Ovary (tissue), 9 donors: Measurements from ENCODE around the gene CGB7. TPM values are rescaled to one million over a fixed set of nuclear protein-coding genes. Genes with fewer than 3 reads are reported as not detected.
"Not testable (repeated sequence)": the region's sequence is repeated elsewhere in the genome, so short reads cannot be mapped to it uniquely, and the experiment has no call there.

ENCODE experiments used
- DNase-seq, 5 donors: peaks; one replicate each; pipeline ENCODE4 v3.0.0-alpha.2; 2019 to 2020
- H3K27ac ChIP-seq, 2 donors: fragments of 200-600 bp; one replicate each; pipeline versions ENCODE4 v1.5.1 to v1.8.0; 2019 to 2022
- H3K27me3 ChIP-seq: fragments of 200-600 bp; one replicate; pipeline ENCODE4 v1.8.0; 2022
- H3K36me3 ChIP-seq: fragments of 200-600 bp; sonication (generic); one replicate; pipeline ENCODE4 v1.5.1; 2019
- H3K4me1 ChIP-seq: one replicate; pipeline ENCODE4 v1.8.1; 2013; ENCODE audit warnings: mild to moderate bottlenecking, moderate library complexity; ENCODE audit not compliant: insufficient read depth
- H3K4me3 ChIP-seq: fragments of 200-600 bp; sonication (generic); one replicate; pipeline ENCODE4 v1.5.1; 2017
- H3K9me3 ChIP-seq, 2 donors: fragments of 200-600 bp in 1 of 2; sonication (generic) in 1 of 2; one replicate each; pipeline versions ENCODE4 v1.5.1 to v1.8.1; 2013 to 2019; ENCODE audit warnings: mild to moderate bottlenecking in 1 of 2, moderate library complexity in 1 of 2
- CTCF ChIP-seq, 3 donors: fragments of 450-650 bp in 2 of 3; fragments of 200-600 bp in 1 of 3; IDR thresholded peaks; one replicate each; pipeline versions ENCODE4 v1.5.1 to v1.8.0; 2016 to 2022; ENCODE audit warnings: antibody characterized with exemption in 3 of 3, mild to moderate bottlenecking in 1 of 3
- EP300 ChIP-seq: sonication (generic); formaldehyde crosslinking; IDR thresholded peaks from one replicate; pipeline ENCODE4 v1.6.1; 2017; ENCODE audit warnings: antibody characterized with exemption
- POLR2A ChIP-seq: fragments of 450-650 bp; IDR thresholded peaks from one replicate; pipeline ENCODE4 v1.6.1; 2017; ENCODE audit warnings: antibody characterized with exemption, mild to moderate bottlenecking, moderate library complexity
- WGBS, 3 donors: extraction: QIAGEN DNeasy Blood & Tissue Kit in 1 of 3; methylation state at CpG; one replicate each; pipeline versions ENCODE4 v1.1.5 to v1.1.7; 2013 to 2017; 5-methylcytosine and 5-hydroxymethylcytosine counted together
- intact Hi-C, 4 donors: fragments of 100-400 bp; cut with DNase I; formaldehyde crosslinking; loops; one replicate each; pipeline versions ENCODE4 v1.11.0 to v1.15.1; 2022 to 2023
- polyA plus RNA-seq, 2 donors: library from polyadenylated mRNA; stranded (reverse); fragments of 200-250 nt in 1 of 2; fragments of 350-450 nt in 1 of 2; fragmentation: Illumina TruSeq in 1 of 2; extraction: RNeasy Lipid Tissue Mini Kit (QIAGEN cat#74804) in 1 of 2; gene quantifications; one replicate each; pipeline ENCODE4 v1.2.3, GENCODE V29; 2013 to 2014
- total RNA-seq, 7 donors: library from RNA; depleted of rRNA in 2 of 7; stranded (reverse); fragments of >200 nt in 2 of 7; fragmentation: NEBNext Ultra II Directional in 3 of 7; extraction: Animal tissue kit (Norgen Biotek cat#: 25700) in 3 of 7; gene quantifications; one replicate each; pipeline versions ENCODE4 v1.1.0 to v1.2.4, GENCODE V29; 2016 to 2023
- donor health status: DM: no; HTN: no; CAD: no; lungs with moderate emphysema.
- donor health status: DM: no; HTN: no; CAD: no.
- donor health status: Bipolar disorder and iron deficiency.
- donor health status: DM: yes; HTN: yes; CAD: no.
- donor health status: DM: no; HTN: no; CAD: no.
- donor health status: DM: yes; HTN: yes; CAD: no.

The CGB7 gene
- total and polyA plus RNA-seq, 9 donors = 0.15 TPM; not detected in 8

- Histone ChIP-seq H3K4me3 (no peak overlapping the region), H3K27ac (no peak overlapping the region), H3K9me3 (no peaks in the 10 kb centered on the region), H3K27me3 (no peaks in the 10 kb centered on the region), H3K36me3 (no peaks in the 10 kb centered on the region), H3K4me1 (peaks cover 2% of the 10 kb centered on the region)
- no peak for TF ChIP-seq EP300
- TF ChIP-seq CTCF (IDR thresholded peaks at IDR 0.05) = no peak
- TF ChIP-seq POLR2A = no peak
- 29 to 46% (median 45%) methylated on average over 10 of the region's 10 CpGs for WGBS, 3 donors
- intact Hi-C loops = no loop called here
- DNase-seq = no peak
Measured at GRCh38 chr19:49058562-49058961, 1.0 kb upstream of the CGB7 start.

GRCh38 chr19:49056902-49057596 lies 500 bp downstream of the CGB7 start:
- DNase-seq = peak in 1 of 5 donors; percentile 47
- WGBS, 3 donors = 2 to 7% (median 3%) methylated on average over 19 to 34 of the region's 34 CpGs
- H3K4me1 ChIP-seq, H3K36me3 ChIP-seq, H3K27me3 ChIP-seq, intact Hi-C loops, H3K27ac ChIP-seq, H3K9me3 ChIP-seq: not testable (repeated sequence)
- H3K4me3 ChIP-seq = peak overlapping the region; percentile 33

- Histone ChIP-seq H3K4me3 (peak overlapping the region; percentile 33), H3K27me3 (no peaks in the 10 kb centered on the region), H3K9me3 (no peaks in the 10 kb centered on the region), H3K36me3 (no peaks in the 10 kb centered on the region), H3K27ac (no peak overlapping the region), H3K4me1 (peaks cover 2% of the 10 kb centered on the region)
- TF ChIP-seq EP300 = no peak
- no peak for TF ChIP-seq POLR2A
- peak in 1 of 3 donors; percentile 17 for TF ChIP-seq CTCF (IDR thresholded peaks at IDR 0.05)
- peak; percentile 23 to 65 (median 50) for DNase-seq
- 0% methylated on average over 54 to 63 of the region's 63 CpGs for WGBS, 3 donors
- intact Hi-C loops = no loop called here
Measured at GRCh38 chr19:49056101-49056901, 1.2 kb downstream of the CGB7 start.

- 71 to 78% (median 76%) methylated on average over 24 of the region's 24 CpGs for WGBS, 3 donors
- H3K36me3 ChIP-seq, DNase-seq, H3K4me1 ChIP-seq, intact Hi-C loops, H3K27me3 ChIP-seq, H3K27ac ChIP-seq, H3K4me3 ChIP-seq, H3K9me3 ChIP-seq: not testable (repeated sequence)
Measured at GRCh38 chr19:49050376-49051033, 7.0 kb downstream of the CGB7 start.

GRCh38 chr19:49049834-49050233 lies 7.7 kb downstream of the CGB7 start:
- H3K4me3 ChIP-seq, H3K27ac ChIP-seq, H3K27me3 ChIP-seq, DNase-seq, intact Hi-C loops, H3K36me3 ChIP-seq, H3K4me1 ChIP-seq, H3K9me3 ChIP-seq: not testable (repeated sequence)
- 69 to 83% (median 71%) methylated on average over 3 of the region's 4 CpGs for WGBS, 3 donors

GRCh38 chr19:49049011-49049410 lies 8.5 kb downstream of the CGB7 start, which contains the start of gene CGB8:
TSS of gene CGB8 (minus strand) at chr19:49049111. CDS start at chr19:49048739, 372 bp downstream.
- H3K9me3 ChIP-seq, H3K27me3 ChIP-seq, DNase-seq, intact Hi-C loops, H3K4me3 ChIP-seq, H3K27ac ChIP-seq, H3K36me3 ChIP-seq, H3K4me1 ChIP-seq: not testable (repeated sequence)
- WGBS, 3 donors = 59 to 72% (median 70%) methylated on average over 6 to 12 of the region's 12 CpGs

GRCh38 chr19:49043548-49043947 lies 14.0 kb downstream of the CGB7 start, which contains the start of gene CGB5:
TSS of gene CGB5 (plus strand) at chr19:49043848. CDS start at chr19:49044210, 362 bp downstream.
- H3K9me3 ChIP-seq, H3K27ac ChIP-seq, DNase-seq, intact Hi-C loops, H3K36me3 ChIP-seq, H3K4me3 ChIP-seq, H3K27me3 ChIP-seq, H3K4me1 ChIP-seq: not testable (repeated sequence)
- WGBS, 3 donors = 66 to 71% (median 70%) methylated on average over 14 to 15 of the region's 15 CpGs

- H3K4me1 ChIP-seq, H3K9me3 ChIP-seq, H3K27ac ChIP-seq, intact Hi-C loops, H3K4me3 ChIP-seq, H3K27me3 ChIP-seq, H3K36me3 ChIP-seq, DNase-seq: not testable (repeated sequence)
- WGBS, 3 donors = 63 to 87% (median 80%) methylated on average over 3 to 4 of the region's 4 CpGs
Measured at GRCh38 chr19:49042666-49043065, 14.9 kb downstream of the CGB7 start.
